Left ventricle myocardium superior (tissue), 1 donor: ENCODE data around the gene GIMD1. TPM values are rescaled to one million over a fixed set of nuclear protein-coding genes. Genes with fewer than 3 reads are reported as not detected.
A peak's percentile ranks its signal among the peaks of the same experiment; 100 is the strongest.
"Not testable (repeated sequence)": the region's sequence is repeated elsewhere in the genome, so short reads cannot be mapped to it uniquely, and the experiment has no call there.

Experiments used
- ATAC-seq: fragments of 200-7000 bp; cut with Tn5 transposase; one replicate; pipeline ENCODE4 v1.9.1; 2020; ENCODE audit warnings: mild to moderate bottlenecking, moderate library complexity
- DNase-seq: peaks from one replicate; pipeline ENCODE4 v3.0.0-alpha.2; 2020
- intact Hi-C: fragments of 100-400 bp; cut with micrococcal nuclease; formaldehyde crosslinking; loops from one replicate; pipeline ENCODE4 v1.11.0; 2022
- total RNA-seq: library from RNA; stranded (reverse); fragmentation: NEBNext Ultra II Directional; extraction: Animal tissue kit (Norgen Biotek cat#: 25700); gene quantifications from one replicate; pipeline ENCODE4 v1.2.1, GENCODE V29; 2021
- donor health status: DM: no; HTN: yes; CAD: no; lungs with severe emphysema.

Gene GIMD1
- total RNA-seq, 1 donor from 2014 or later = not detected

GRCh38 chr4:106358899-106359298 is 9.7 kb downstream of the GIMD1 start:
- ATAC-seq (no peak), DNase-seq (no peak)
- intact Hi-C loops = no loop called here

GRCh38 chr4:106355193-106355592 is 13.4 kb downstream of the GIMD1 start:
- intact Hi-C loops = no loop called here
- ATAC-seq (peak; percentile 53), DNase-seq (peak; percentile 21)

- intact Hi-C loops = no loop called here
- ATAC-seq (no peak), DNase-seq (no peak)
Observed at GRCh38 chr4:106353786-106354185, 14.8 kb downstream of the GIMD1 start.

GRCh38 chr4:106351016-106351415 is 17.6 kb downstream of the GIMD1 start:
- no peak for ATAC-seq
- no peak for DNase-seq
- intact Hi-C loops = no loop called here

GRCh38 chr4:106347167-106347566 is 21.4 kb downstream of the GIMD1 start:
- ATAC-seq (no peak), DNase-seq (no peak)
- intact Hi-C loops = no loop called here

- ATAC-seq (no peak), DNase-seq (no peak)
- intact Hi-C loops = no loop called here
Observed at GRCh38 chr4:106344647-106344970, 24.0 kb downstream of the GIMD1 start.

GRCh38 chr4:106343865-106344646 is 24.5 kb downstream of the GIMD1 start:
- DNase-seq (no peak), ATAC-seq (no peak)
- intact Hi-C loops = no loop called here

GRCh38 chr4:106340774-106341173 is 27.8 kb downstream of the GIMD1 start:
- intact Hi-C loops = no loop called here
- DNase-seq = no peak
- ATAC-seq = no peak

- intact Hi-C loops = no loop called here
- ATAC-seq = no peak
- no peak for DNase-seq
Observed at GRCh38 chr4:106339431-106339830, 29.1 kb downstream of the GIMD1 start.

- ATAC-seq (no peak), DNase-seq (no peak)
Observed at GRCh38 chr4:106338671-106339070, 29.9 kb downstream of the GIMD1 start.

GRCh38 chr4:106337916-106338315 is 30.7 kb downstream of the GIMD1 start:
- intact Hi-C loops = no loop called here
- DNase-seq = no peak
- ATAC-seq = no peak

More at GRCh38 chr4:106338671-106339070, 29.9 kb downstream of the GIMD1 start:
- intact Hi-C loops = no loop called here

- DNase-seq (no peak), ATAC-seq (no peak)
- intact Hi-C loops = no loop called here
Observed at GRCh38 chr4:106336618-106337017, 32.0 kb downstream of the GIMD1 start.

GRCh38 chr4:106334741-106335470 is 33.7 kb downstream of the GIMD1 start:
- intact Hi-C loops = no loop called here
- DNase-seq (no peak), ATAC-seq (no peak)

- intact Hi-C loops = no loop called here
- DNase-seq (no peak), ATAC-seq (no peak)
Observed at GRCh38 chr4:106333186-106333585, 35.4 kb downstream of the GIMD1 start.

GRCh38 chr4:106329041-106329618 is 39.4 kb downstream of the GIMD1 start:
- ATAC-seq = peak; percentile 60
- DNase-seq = no peak
- intact Hi-C loops = no loop called here

GRCh38 chr4:106325800-106326199 is 42.8 kb downstream of the GIMD1 start:
- intact Hi-C loops = no loop called here
- no peak for ATAC-seq
- no peak for DNase-seq

GRCh38 chr4:106323119-106323518 is 45.5 kb downstream of the GIMD1 start:
- ATAC-seq (no peak), DNase-seq (no peak)
- intact Hi-C loops = no loop called here

GRCh38 chr4:106321814-106322213 is 46.8 kb downstream of the GIMD1 start:
- intact Hi-C loops, ATAC-seq: not testable (repeated sequence)

GRCh38 chr4:106321168-106321567 is 47.4 kb downstream of the GIMD1 start:
- DNase-seq, intact Hi-C loops, ATAC-seq: not testable (repeated sequence)

More at GRCh38 chr4:106321814-106322213, 46.8 kb downstream of the GIMD1 start:
- DNase-seq = not testable (repeated sequence)

GRCh38 chr4:106320235-106320634 is 48.3 kb downstream of the GIMD1 start:
- ATAC-seq (no peak), DNase-seq (no peak)
- intact Hi-C loops = no loop called here
